Measurements from ENCODE around the gene PPP1CA.

GRCh38 chr11:67370351-67371076 is 31.1 kb downstream of the PPP1CA start:
- TF ChIP-seq POLR2A (IDR thresholded peaks at IDR 0.05), result no peak
- no peak for TF ChIP-seq CTCF (IDR thresholded peaks at IDR 0.05)
